Measurements from ENCODE around the gene POU2F1.

Gene POU2F1

DNA sequence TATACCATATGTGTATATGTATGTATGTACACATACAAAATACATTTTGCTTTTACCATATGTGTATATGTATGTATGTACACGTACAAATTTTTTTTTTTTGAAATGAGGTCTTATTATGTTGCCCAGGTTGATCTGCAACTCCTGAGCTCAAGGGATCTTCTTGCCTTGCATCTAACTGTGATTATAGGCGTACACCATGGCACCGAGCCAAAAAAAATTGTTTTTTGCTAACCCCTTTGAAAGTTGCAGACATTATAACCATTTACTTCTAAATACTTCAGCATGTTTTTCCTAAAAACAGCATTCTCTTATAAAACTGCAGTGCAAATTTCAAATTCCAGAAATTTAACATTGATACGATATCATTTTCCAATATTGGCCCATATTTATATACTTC is 147.0 kb downstream of the POU2F1 start:
- no peak overlapping the region for H3K27ac Mint-ChIP-seq
- peaks cover 5% of the 10 kb centered on the region for H3K36me3 Mint-ChIP-seq
- H3K4me3 Mint-ChIP-seq: no peak overlapping the region
- DNase-seq (ENCODE audit: low spot score in 2 of 2) (no peak), ATAC-seq (no peak)
- H3K9me3 Mint-ChIP-seq: no peaks in the 10 kb centered on the region
- no peaks in the 10 kb centered on the region for H3K4me1 Mint-ChIP-seq

DNA sequence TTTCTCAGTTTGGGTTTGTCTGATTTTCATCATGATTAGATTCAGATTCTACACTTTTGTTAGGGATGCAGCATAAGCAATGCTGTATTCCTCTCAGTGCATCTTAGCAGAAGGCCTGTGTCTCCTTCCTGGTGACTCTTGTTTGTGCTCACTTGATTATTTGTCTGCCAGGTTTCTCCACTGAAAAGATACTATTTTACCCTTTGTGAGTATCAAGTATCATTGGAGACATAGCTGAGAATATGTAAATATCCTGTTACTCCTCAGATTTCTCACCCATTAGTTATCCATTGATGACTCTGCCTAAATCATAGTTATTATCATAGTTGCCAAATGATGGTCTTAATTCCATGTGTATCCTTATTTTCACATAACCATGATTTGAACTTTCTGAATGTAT is 148.5 kb downstream of the POU2F1 start:
- no peak overlapping the region for H3K4me3 Mint-ChIP-seq
- ATAC-seq: no peak
- DNase-seq (ENCODE audit: low spot score in 2 of 2): no peak
- no peaks in the 10 kb centered on the region for H3K4me1 Mint-ChIP-seq
- H3K27ac Mint-ChIP-seq: no peak overlapping the region
- H3K9me3 Mint-ChIP-seq: no peaks in the 10 kb centered on the region
- peaks cover 17% of the 10 kb centered on the region for H3K36me3 Mint-ChIP-seq

DNA sequence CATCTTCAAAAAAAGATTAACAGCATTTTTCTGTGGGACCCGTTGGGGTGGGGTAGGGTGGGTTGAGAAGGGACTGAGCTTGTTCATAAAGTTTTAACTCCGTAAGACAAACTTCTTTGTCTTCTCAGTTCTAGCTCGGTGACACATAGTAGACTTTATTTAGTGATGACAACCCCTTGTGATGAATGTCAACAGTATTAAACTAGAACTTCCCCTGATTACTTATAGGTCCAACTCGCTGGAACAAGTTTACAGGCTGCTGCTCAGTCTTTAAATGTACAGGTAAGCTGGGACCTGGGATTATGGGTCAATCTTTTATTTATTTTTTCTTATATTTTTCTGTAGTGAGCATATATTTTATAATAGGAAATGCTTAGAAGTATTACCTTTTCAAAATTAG is 149.2 kb downstream of the POU2F1 start:
- H3K36me3 Mint-ChIP-seq: peaks cover 24% of the 10 kb centered on the region
- H3K4me1 Mint-ChIP-seq: no peaks in the 10 kb centered on the region
- no peak overlapping the region for H3K27ac Mint-ChIP-seq
- no peak for DNase-seq (ENCODE audit: low spot score in 2 of 2)
- no peak overlapping the region for H3K4me3 Mint-ChIP-seq
- ATAC-seq: no peak
- H3K9me3 Mint-ChIP-seq: no peaks in the 10 kb centered on the region

DNA sequence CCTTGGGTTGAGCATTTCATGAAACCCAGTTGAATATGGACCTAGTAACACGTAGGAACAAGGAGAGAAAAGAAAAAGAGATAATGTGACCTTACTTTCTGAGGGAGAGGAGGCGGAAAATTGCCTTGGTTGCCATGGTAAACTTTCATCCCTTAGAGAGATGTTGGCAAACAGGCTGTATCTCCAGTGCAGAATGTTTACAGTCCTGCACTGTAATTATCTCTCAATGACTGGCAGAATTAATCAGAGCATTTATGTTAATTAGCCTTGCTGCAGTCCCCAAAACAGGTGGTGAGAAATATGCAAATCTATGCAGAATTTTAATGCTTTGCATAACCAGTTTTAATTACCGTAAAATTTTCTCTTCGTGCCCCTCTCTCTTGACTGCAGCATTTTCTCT is 150.3 kb downstream of the POU2F1 start:
- ATAC-seq: no peak
- Mint-ChIP-seq H3K4me1 (no peaks in the 10 kb centered on the region), H3K9me3 (no peaks in the 10 kb centered on the region), H3K27ac (no peak overlapping the region), H3K4me3 (no peak overlapping the region), H3K36me3 (peaks cover 28% of the 10 kb centered on the region)
- DNase-seq (ENCODE audit: low spot score in 2 of 2): no peak

DNA sequence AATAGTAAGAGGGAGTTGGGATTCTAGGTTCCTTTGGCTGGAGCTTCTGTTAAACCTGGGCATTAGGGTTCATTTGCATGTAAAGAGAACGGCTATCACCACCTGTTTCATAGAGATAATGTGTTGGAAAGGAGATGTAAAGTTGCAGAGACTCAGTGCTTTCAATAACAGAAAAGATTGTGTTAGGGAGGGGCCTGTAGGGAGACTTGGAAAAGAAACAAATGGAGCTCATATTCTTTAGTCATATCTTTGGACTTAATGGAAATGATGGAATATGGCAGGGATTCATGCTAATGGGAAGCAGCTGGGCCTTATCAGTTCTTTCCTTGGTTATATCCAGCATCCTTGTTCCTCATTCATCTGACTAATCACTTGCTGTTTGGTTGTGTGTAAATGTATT is 152.7 kb downstream of the POU2F1 start:
- no peak for ATAC-seq
- no peaks in the 10 kb centered on the region for H3K9me3 Mint-ChIP-seq
- H3K27ac Mint-ChIP-seq: no peak overlapping the region
- no peaks in the 10 kb centered on the region for H3K4me1 Mint-ChIP-seq
- peaks cover 48% of the 10 kb centered on the region for H3K36me3 Mint-ChIP-seq
- no peak for DNase-seq (ENCODE audit: low spot score in 2 of 2)
- no peak overlapping the region for H3K4me3 Mint-ChIP-seq

DNA sequence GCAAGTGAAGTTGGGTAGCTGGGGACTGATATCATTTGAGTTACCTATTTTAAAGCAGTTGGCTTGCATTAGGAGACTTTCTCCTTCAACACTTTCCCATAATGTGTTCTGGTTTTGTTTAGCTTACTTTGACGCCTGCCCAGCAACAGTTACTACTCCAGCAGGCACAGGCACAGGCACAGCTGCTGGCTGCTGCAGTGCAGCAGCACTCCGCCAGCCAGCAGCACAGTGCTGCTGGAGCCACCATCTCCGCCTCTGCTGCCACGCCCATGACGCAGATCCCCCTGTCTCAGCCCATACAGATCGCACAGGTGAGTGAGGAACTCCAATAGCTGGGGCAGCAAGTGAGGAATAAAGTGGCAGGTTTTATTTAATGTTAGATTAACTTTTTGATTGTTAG is 153.3 kb downstream of the POU2F1 start:
- H3K4me3 Mint-ChIP-seq: no peak overlapping the region
- no peaks in the 10 kb centered on the region for H3K9me3 Mint-ChIP-seq
- DNase-seq (ENCODE audit: low spot score in 2 of 2) (no peak), ATAC-seq (no peak)
- no peaks in the 10 kb centered on the region for H3K4me1 Mint-ChIP-seq
- no peak overlapping the region for H3K27ac Mint-ChIP-seq
- peaks cover 52% of the 10 kb centered on the region for H3K36me3 Mint-ChIP-seq

DNA sequence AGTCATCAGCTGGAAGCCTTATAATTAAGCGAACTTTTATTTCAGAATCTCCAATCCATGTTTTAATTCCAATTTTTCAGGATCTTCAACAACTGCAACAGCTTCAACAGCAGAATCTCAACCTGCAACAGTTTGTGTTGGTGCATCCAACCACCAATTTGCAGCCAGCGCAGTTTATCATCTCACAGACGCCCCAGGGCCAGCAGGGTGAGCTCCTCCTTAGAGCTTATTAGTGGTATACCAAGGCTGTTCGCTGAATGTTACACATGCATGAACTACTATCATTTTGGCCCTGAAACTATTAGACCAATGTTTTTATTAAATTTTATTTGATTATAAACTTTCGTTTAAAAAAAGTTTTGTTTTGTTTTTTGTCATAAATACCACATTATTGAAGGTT is 155.3 kb downstream of the POU2F1 start:
- peaks cover 52% of the 10 kb centered on the region for H3K36me3 Mint-ChIP-seq
- no peak overlapping the region for H3K4me3 Mint-ChIP-seq
- DNase-seq (ENCODE audit: low spot score in 2 of 2): no peak
- no peaks in the 10 kb centered on the region for H3K9me3 Mint-ChIP-seq
- H3K4me1 Mint-ChIP-seq: no peaks in the 10 kb centered on the region
- no peak overlapping the region for H3K27ac Mint-ChIP-seq
- ATAC-seq: no peak

DNA sequence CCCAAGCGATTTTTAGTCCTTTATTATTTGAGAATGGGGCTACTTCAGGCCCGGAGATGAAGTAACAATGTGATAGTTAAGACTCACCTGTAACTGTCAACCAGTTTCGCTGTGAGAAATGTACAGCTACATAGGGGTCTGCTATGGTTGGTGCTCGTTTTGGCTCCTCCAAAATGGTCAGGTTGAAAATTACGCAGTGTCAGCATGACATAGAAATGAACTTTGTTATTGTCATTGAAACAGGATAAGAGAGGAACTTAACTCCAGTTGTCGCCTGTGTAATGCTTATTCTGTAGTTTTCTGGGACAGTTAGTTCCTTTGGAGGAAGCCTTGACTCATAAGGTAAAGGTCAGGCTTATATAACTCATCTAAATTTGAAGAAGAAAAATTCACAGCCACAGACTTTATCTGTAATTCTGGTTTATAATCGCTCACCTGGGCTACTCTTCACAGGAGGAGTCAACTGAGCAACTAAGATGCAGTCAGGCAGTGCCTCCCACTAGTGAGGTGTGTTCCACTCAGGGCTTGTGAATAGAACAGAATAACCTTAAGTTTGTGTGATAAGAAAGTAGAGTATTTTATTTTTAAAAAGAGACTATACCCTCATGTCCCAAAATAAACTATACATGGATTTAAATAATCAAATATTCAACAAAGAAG is 166.7 kb downstream of the POU2F1 start:
- Mint-ChIP-seq H3K27ac (no peak overlapping the region), H3K36me3 (peaks cover 65% of the 10 kb centered on the region), H3K4me3 (no peak overlapping the region), H3K4me1 (no peaks in the 10 kb centered on the region), H3K9me3 (no peaks in the 10 kb centered on the region)
- ATAC-seq: peak; percentile 19
- no peak for DNase-seq (ENCODE audit: low spot score in 2 of 2)

DNA sequence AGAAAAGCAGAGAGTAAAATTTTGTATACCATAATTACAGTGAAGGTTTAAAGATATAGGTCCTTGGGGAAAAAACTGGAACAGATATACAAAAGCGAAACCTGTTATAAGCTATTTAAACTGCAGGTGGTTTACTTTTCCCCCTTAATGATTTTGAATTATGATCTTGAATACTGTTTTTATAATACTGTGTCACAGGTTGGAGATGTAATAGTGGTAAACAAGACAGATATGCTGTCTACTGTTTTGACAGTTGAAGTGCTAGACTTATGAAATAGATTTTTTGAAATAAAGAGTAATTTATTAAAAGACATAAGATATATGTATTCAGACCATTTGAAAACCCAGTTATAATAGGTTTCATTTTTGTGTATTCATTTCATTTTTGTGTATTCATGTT is 168.3 kb downstream of the POU2F1 start:
- no peaks in the 10 kb centered on the region for H3K4me1 Mint-ChIP-seq
- H3K36me3 Mint-ChIP-seq: peaks cover 56% of the 10 kb centered on the region
- H3K4me3 Mint-ChIP-seq: no peak overlapping the region
- no peak for ATAC-seq
- no peak for DNase-seq (ENCODE audit: low spot score in 2 of 2)
- H3K9me3 Mint-ChIP-seq: no peaks in the 10 kb centered on the region
- H3K27ac Mint-ChIP-seq: no peak overlapping the region

DNA sequence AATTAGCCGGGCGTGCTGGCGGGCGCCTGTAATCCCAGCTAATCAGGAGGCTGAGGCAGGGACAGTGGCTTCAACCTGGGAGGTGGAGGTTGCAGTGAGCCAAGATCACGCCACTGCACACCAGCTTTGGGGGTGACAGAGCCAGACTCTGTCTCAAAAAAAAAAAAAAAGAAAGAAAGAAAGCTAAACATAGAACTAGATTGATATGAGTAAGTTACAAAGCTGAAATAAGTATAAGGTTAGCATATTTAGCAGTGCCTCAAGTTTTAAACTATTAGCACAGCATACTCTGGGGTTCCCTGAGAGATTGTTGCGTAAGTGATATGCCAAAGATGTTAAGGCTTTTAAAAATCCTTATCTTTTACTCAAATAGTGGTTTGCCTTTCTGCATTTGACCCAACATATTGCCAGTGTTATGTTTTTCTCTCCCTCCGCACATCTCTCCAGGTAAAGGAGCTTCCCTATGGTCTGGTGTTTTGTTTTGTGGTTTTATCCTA is 171.6 kb downstream of the POU2F1 start:
- DNase-seq (ENCODE audit: low spot score in 2 of 2) (no peak), ATAC-seq (no peak)
- Mint-ChIP-seq H3K9me3 (no peaks in the 10 kb centered on the region), H3K4me1 (no peaks in the 10 kb centered on the region), H3K36me3 (peaks cover 38% of the 10 kb centered on the region), H3K4me3 (no peak overlapping the region), H3K27ac (no peak overlapping the region)

DNA sequence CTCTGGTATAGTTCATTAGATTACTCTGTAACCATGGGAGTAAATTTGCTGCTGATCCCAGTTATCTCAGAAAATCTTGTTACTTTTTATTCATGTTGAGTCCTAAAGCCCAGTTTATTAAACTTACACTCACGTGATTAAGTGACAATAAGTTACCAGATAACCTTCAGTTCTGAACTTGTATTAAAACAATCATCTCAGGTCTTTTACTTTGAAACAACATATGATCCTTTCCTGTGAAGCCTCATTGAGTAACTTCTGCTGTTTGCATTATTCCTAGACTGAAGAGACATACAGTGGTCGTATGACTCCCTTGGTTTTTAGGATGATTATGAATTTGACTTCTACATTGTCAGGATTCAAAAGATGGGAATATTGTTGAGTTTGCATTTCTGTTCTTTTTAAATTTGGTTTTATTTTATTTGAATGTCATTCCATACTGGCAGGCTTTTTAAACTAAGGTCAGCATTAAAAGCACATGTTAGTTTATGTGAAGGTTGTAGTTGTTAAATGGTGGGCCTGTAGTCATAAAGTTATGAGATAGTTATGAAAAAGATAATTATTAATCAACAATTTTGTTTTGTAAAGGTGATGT is 179.8 kb downstream of the POU2F1 start:
- ATAC-seq (no peak), DNase-seq (ENCODE audit: low spot score in 2 of 2) (no peak)
- Mint-ChIP-seq H3K27ac (no peak overlapping the region), H3K4me3 (no peak overlapping the region), H3K4me1 (peaks cover 6% of the 10 kb centered on the region), H3K9me3 (no peaks in the 10 kb centered on the region), H3K36me3 (peaks cover 60% of the 10 kb centered on the region)

DNA sequence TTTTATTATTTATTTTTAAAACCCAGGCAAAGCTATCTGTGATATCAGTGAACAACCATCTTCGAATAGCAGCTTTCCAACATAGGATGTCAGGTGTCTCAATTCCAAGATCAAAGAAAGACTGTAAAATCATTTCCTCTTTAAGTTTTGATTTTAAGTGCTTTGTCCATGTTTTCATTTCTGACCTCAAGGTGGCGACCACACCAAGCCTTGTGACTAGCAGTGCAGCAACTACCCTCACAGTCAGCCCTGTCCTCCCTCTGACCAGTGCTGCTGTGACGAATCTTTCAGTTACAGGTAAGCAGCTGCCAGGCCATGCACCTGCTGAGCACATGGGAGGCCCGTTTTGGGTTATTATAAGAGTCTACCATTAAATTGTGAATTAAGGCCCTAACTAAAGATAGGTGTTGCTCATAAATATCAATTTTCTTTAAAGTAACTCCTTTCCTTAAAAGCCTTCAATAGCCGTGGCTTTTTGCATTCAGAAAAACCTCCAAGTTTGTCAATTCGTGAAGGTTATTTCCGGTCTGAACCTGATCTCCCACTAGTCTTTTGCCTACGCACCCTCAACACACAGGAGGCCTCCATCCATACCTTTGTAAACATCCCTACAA is 180.7 kb downstream of the POU2F1 start:
- peaks cover 63% of the 10 kb centered on the region for H3K36me3 Mint-ChIP-seq
- H3K27ac Mint-ChIP-seq: no peak overlapping the region

DNA sequence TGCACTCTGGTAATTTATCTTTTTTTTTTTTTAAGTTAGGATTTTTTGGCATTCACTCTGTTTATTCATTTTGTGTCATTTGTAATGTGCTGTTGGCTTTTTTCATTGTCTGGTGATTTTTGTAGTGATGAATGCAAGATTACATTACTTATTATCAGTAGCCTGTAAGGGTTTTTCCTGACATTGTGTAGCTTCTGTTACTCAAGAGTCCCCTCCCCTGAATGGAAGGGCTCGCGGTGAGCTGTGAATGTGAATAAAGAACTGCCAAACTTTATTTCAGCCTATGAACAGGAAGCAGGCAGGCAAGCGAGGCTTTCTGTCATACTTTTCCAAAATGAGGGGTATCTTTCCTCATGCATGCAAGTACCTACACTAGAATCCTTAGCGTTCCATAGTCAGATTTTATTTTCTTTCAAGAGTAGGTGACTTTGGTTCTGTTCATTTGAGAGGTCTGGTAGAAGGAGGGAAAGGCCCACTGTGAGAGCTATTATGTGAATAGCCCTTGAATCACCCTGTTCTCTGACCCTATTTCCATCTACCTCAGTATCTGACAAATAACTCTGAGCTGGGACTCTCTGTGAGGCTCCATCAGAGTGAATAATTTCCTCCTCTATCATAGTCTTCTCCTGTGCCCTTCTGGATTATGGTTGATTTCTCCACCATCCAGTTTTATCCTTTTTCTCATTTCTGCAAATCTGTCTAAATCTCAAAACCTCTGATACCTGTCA is 183.6 kb downstream of the POU2F1 start:
- Mint-ChIP-seq H3K4me1 (peaks cover 6% of the 10 kb centered on the region), H3K4me3 (no peak overlapping the region), H3K36me3 (peaks cover 50% of the 10 kb centered on the region), H3K9me3 (no peaks in the 10 kb centered on the region), H3K27ac (no peak overlapping the region)
- no peak for DNase-seq (ENCODE audit: low spot score in 2 of 2)
- peak; percentile 32 for ATAC-seq

More for the DNA sequence above, 180.7 kb downstream of the POU2F1 start:
- DNase-seq (ENCODE audit: low spot score in 2 of 2): peak in 1 of 2 donors; percentile 70
- H3K4me1 Mint-ChIP-seq: peaks cover 6% of the 10 kb centered on the region
- ATAC-seq: peak; percentile 83
- no peaks in the 10 kb centered on the region for H3K9me3 Mint-ChIP-seq
- no peak overlapping the region for H3K4me3 Mint-ChIP-seq

DNA sequence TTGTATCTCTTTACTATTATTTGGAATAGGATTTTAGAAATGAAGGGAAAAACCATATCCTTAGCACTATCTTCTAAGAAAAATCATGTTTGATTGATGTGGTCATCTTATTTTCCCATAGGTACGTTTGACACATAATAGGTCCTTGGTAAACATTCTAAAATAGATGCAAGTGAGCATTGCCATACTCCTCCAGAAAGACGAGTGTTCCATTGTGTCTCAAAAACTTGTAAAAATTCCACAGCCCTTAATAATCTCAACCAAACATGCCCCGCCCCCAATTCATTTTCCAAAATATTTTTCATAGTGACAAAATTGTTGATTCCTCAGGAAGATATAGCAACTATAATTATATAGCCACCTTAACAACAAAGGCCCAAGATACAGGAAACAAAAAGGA is 184.2 kb downstream of the POU2F1 start:
- no peaks in the 10 kb centered on the region for H3K9me3 Mint-ChIP-seq
- DNase-seq (ENCODE audit: low spot score in 2 of 2) (no peak), ATAC-seq (no peak)
- no peak overlapping the region for H3K27ac Mint-ChIP-seq
- H3K36me3 Mint-ChIP-seq: peaks cover 45% of the 10 kb centered on the region
- H3K4me1 Mint-ChIP-seq: peaks cover 6% of the 10 kb centered on the region
- no peak overlapping the region for H3K4me3 Mint-ChIP-seq

DNA sequence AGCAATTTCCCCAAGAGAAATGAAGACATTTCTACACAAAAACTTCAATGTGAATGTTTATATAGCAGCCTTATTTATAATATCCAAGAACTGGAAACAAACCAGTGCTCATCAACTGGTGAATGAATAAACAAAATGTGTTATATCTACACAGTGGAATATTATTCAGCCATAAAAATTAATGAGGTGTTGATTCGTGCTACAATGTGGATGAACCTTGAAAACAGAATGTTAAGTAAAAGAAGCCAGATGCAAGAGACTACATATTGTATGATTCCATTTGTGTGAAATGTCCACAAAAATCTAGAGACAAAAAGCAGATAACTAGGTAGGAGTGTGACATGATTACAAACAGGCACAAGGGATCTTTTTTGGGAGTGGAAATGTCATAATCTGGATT is 187.7 kb downstream of the POU2F1 start:
- H3K9me3 Mint-ChIP-seq: no peaks in the 10 kb centered on the region
- H3K4me3 Mint-ChIP-seq: no peak overlapping the region
- DNase-seq (ENCODE audit: low spot score in 2 of 2): no peak
- H3K36me3 Mint-ChIP-seq: peaks cover 45% of the 10 kb centered on the region
- no peak overlapping the region for H3K27ac Mint-ChIP-seq
- peaks cover 14% of the 10 kb centered on the region for H3K4me1 Mint-ChIP-seq
- ATAC-seq: no peak
